ENCODE measurements around the gene PUSL1.

Gene PUSL1

GRCh38 chr1:1309251-1310108 lies 1.1 kb downstream of the PUSL1 start:
- Histone ChIP-seq H3K27me3 (ENCODE audit: control insufficient read depth in 5 of 5, insufficient read depth in 4 of 5, low read length in 5 of 5) (no peaks in the 10 kb centered on the region), H3K27ac (ENCODE audit: low read depth, low read length) (peak overlapping the region; percentile 60), H3K4me1 (ENCODE audit: control insufficient read depth in 5 of 5, insufficient read depth in 5 of 5, low read length in 5 of 5) (peaks cover 5 to 45% (median 43%) of the 10 kb centered on the region in 5 donors), H3K4me3 (ENCODE audit: low read depth in 1 of 5, low read length in 5 of 5) (peak overlapping the region in 4 of 5 donors; percentile 61 to 81 (median 70)), H3K9ac (ENCODE audit: low read length in 5 of 5) (peak overlapping the region in 4 of 5 donors; percentile 64 to 80 (median 70)), H3K9me3 (ENCODE audit: control insufficient read depth in 5 of 5, low read length in 5 of 5) (no peaks in the 10 kb centered on the region), H3K36me3 (ENCODE audit: control insufficient read depth in 5 of 5, insufficient read depth in 5 of 5, low read length in 5 of 5) (peaks cover 0 to 48% (median 42%) of the 10 kb centered on the region in 5 donors)

- H3K27ac ChIP-seq (ENCODE audit: low read depth, low read length) = no peak overlapping the region
- H3K27me3 ChIP-seq (ENCODE audit: control insufficient read depth in 5 of 5, insufficient read depth in 4 of 5, low read length in 5 of 5) = no peaks in the 10 kb centered on the region
- H3K4me1 ChIP-seq (ENCODE audit: control insufficient read depth in 5 of 5, insufficient read depth in 5 of 5, low read length in 5 of 5) = peaks cover 5 to 39% (median 37%) of the 10 kb centered on the region in 5 donors
- peaks cover 0 to 53% (median 47%) of the 10 kb centered on the region in 5 donors for H3K36me3 ChIP-seq (ENCODE audit: control insufficient read depth in 5 of 5, insufficient read depth in 5 of 5, low read length in 5 of 5)
- H3K4me3 ChIP-seq (ENCODE audit: low read depth in 1 of 5, low read length in 5 of 5) = no peak overlapping the region
- H3K9ac ChIP-seq (ENCODE audit: low read length in 5 of 5) = peak overlapping the region in 1 of 5 donors; percentile 80
- no peaks in the 10 kb centered on the region for H3K9me3 ChIP-seq (ENCODE audit: control insufficient read depth in 5 of 5, low read length in 5 of 5)
Measured at GRCh38 chr1:1310109-1310385, 1.6 kb downstream of the PUSL1 start.

- no peak overlapping the region for H3K4me3 ChIP-seq (ENCODE audit: low read depth in 1 of 5, low read length in 5 of 5)
- peaks cover 0 to 57% (median 48%) of the 10 kb centered on the region in 5 donors for H3K36me3 ChIP-seq (ENCODE audit: control insufficient read depth in 5 of 5, insufficient read depth in 5 of 5, low read length in 5 of 5)
- no peak overlapping the region for H3K9ac ChIP-seq (ENCODE audit: low read length in 5 of 5)
- no peaks in the 10 kb centered on the region for H3K27me3 ChIP-seq (ENCODE audit: control insufficient read depth in 5 of 5, insufficient read depth in 4 of 5, low read length in 5 of 5)
- no peak overlapping the region for H3K27ac ChIP-seq (ENCODE audit: low read depth, low read length)
- no peaks in the 10 kb centered on the region for H3K9me3 ChIP-seq (ENCODE audit: control insufficient read depth in 5 of 5, low read length in 5 of 5)
- H3K4me1 ChIP-seq (ENCODE audit: control insufficient read depth in 5 of 5, insufficient read depth in 5 of 5, low read length in 5 of 5) = peaks cover 5 to 34% (median 32%) of the 10 kb centered on the region in 5 donors
Measured at GRCh38 chr1:1310476-1311053, 2.2 kb downstream of the PUSL1 start.

GRCh38 chr1:1311107-1312104 lies 3.0 kb downstream of the PUSL1 start:
- Histone ChIP-seq H3K9me3 (ENCODE audit: control insufficient read depth in 5 of 5, low read length in 5 of 5) (no peaks in the 10 kb centered on the region), H3K9ac (ENCODE audit: low read length in 5 of 5) (no peak overlapping the region), H3K27me3 (ENCODE audit: control insufficient read depth in 5 of 5, insufficient read depth in 4 of 5, low read length in 5 of 5) (no peaks in the 10 kb centered on the region), H3K36me3 (ENCODE audit: control insufficient read depth in 5 of 5, insufficient read depth in 5 of 5, low read length in 5 of 5) (peaks cover 0 to 61% (median 48%) of the 10 kb centered on the region in 5 donors), H3K4me1 (ENCODE audit: control insufficient read depth in 5 of 5, insufficient read depth in 5 of 5, low read length in 5 of 5) (peaks cover 4 to 26% (median 24%) of the 10 kb centered on the region in 5 donors), H3K27ac (ENCODE audit: low read depth, low read length) (no peak overlapping the region), H3K4me3 (ENCODE audit: low read depth in 1 of 5, low read length in 5 of 5) (no peak overlapping the region)

GRCh38 chr1:1312450-1313314 lies 4.3 kb downstream of the PUSL1 start:
- H3K27ac ChIP-seq (ENCODE audit: low read depth, low read length) = no peak overlapping the region
- no peaks in the 10 kb centered on the region for H3K9me3 ChIP-seq (ENCODE audit: control insufficient read depth in 5 of 5, low read length in 5 of 5)
- no peak overlapping the region for H3K4me3 ChIP-seq (ENCODE audit: low read depth in 1 of 5, low read length in 5 of 5)
- no peak overlapping the region for H3K9ac ChIP-seq (ENCODE audit: low read length in 5 of 5)
- H3K27me3 ChIP-seq (ENCODE audit: control insufficient read depth in 5 of 5, insufficient read depth in 4 of 5, low read length in 5 of 5) = no peaks in the 10 kb centered on the region
- H3K36me3 ChIP-seq (ENCODE audit: control insufficient read depth in 5 of 5, insufficient read depth in 5 of 5, low read length in 5 of 5) = peaks cover 0 to 61% (median 48%) of the 10 kb centered on the region in 5 donors
- peaks cover 0 to 15% (median 14%) of the 10 kb centered on the region in 5 donors for H3K4me1 ChIP-seq (ENCODE audit: control insufficient read depth in 5 of 5, insufficient read depth in 5 of 5, low read length in 5 of 5)

- H3K9ac ChIP-seq (ENCODE audit: low read length in 5 of 5) = no peak overlapping the region
- no peak overlapping the region for H3K4me3 ChIP-seq (ENCODE audit: low read depth in 1 of 5, low read length in 5 of 5)
- H3K27me3 ChIP-seq (ENCODE audit: control insufficient read depth in 5 of 5, insufficient read depth in 4 of 5, low read length in 5 of 5) = no peaks in the 10 kb centered on the region
- peaks cover 0 to 14% (median 12%) of the 10 kb centered on the region in 5 donors for H3K4me1 ChIP-seq (ENCODE audit: control insufficient read depth in 5 of 5, insufficient read depth in 5 of 5, low read length in 5 of 5)
- no peaks in the 10 kb centered on the region for H3K9me3 ChIP-seq (ENCODE audit: control insufficient read depth in 5 of 5, low read length in 5 of 5)
- H3K36me3 ChIP-seq (ENCODE audit: control insufficient read depth in 5 of 5, insufficient read depth in 5 of 5, low read length in 5 of 5) = peaks cover 0 to 62% (median 49%) of the 10 kb centered on the region in 5 donors
- no peak overlapping the region for H3K27ac ChIP-seq (ENCODE audit: low read depth, low read length)
Measured at GRCh38 chr1:1313500-1314236, 5.3 kb downstream of the PUSL1 start.

GRCh38 chr1:1314237-1314586 lies 5.8 kb downstream of the PUSL1 start:
- no peak overlapping the region for H3K27ac ChIP-seq (ENCODE audit: low read depth, low read length)
- peaks cover 0 to 67% (median 54%) of the 10 kb centered on the region in 5 donors for H3K36me3 ChIP-seq (ENCODE audit: control insufficient read depth in 5 of 5, insufficient read depth in 5 of 5, low read length in 5 of 5)
- peaks cover 0 to 8% (median 7%) of the 10 kb centered on the region in 5 donors for H3K4me1 ChIP-seq (ENCODE audit: control insufficient read depth in 5 of 5, insufficient read depth in 5 of 5, low read length in 5 of 5)
- H3K4me3 ChIP-seq (ENCODE audit: low read depth in 1 of 5, low read length in 5 of 5) = no peak overlapping the region
- no peaks in the 10 kb centered on the region for H3K9me3 ChIP-seq (ENCODE audit: control insufficient read depth in 5 of 5, low read length in 5 of 5)
- no peaks in the 10 kb centered on the region for H3K27me3 ChIP-seq (ENCODE audit: control insufficient read depth in 5 of 5, insufficient read depth in 4 of 5, low read length in 5 of 5)
- no peak overlapping the region for H3K9ac ChIP-seq (ENCODE audit: low read length in 5 of 5)

- Histone ChIP-seq H3K9ac (ENCODE audit: low read length in 5 of 5) (no peak overlapping the region), H3K27me3 (ENCODE audit: control insufficient read depth in 5 of 5, insufficient read depth in 4 of 5, low read length in 5 of 5) (no peaks in the 10 kb centered on the region), H3K4me1 (ENCODE audit: control insufficient read depth in 5 of 5, insufficient read depth in 5 of 5, low read length in 5 of 5) (peaks cover 0 to 2% (median under 1%) of the 10 kb centered on the region in 5 donors), H3K36me3 (ENCODE audit: control insufficient read depth in 5 of 5, insufficient read depth in 5 of 5, low read length in 5 of 5) (peaks cover 0 to 73% (median 60%) of the 10 kb centered on the region in 5 donors), H3K4me3 (ENCODE audit: low read depth in 1 of 5, low read length in 5 of 5) (no peak overlapping the region), H3K27ac (ENCODE audit: low read depth, low read length) (no peak overlapping the region), H3K9me3 (ENCODE audit: control insufficient read depth in 5 of 5, low read length in 5 of 5) (no peaks in the 10 kb centered on the region)
Measured at GRCh38 chr1:1314678-1315335, 6.4 kb downstream of the PUSL1 start.

Data from subcutaneous abdominal adipose tissue (tissue), 5 donors.